ENCODE data around the gene PPARGC1A.

PPARGC1A gene

DNA sequence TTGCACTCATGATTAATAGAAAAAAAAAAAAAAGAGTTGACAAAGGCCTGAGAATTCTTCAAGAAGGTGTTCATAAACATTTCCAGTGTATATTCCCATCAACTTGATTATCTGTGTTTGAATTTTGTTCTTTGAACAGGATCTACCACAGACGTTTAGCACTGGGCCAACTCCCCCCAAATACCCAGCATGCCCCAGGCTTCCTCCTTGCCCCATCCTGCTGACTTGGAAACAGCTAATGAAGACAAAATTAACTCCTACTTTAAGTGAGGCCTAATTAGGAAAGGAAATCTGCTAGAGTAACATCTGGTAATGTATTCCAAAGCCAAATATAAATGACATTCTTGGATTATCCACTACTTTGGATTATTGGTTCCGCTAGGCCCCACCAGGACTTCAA is 52.5 kb downstream of the PPARGC1A start:
- no peak overlapping the region for H3K4me3 ChIP-seq (ENCODE audit: low read depth, low read length)
- DNase-seq (ENCODE audit: low read depth, low spot score), result no peak
- ChIA-PET POLR2A (no interaction called here), CTCF (no interaction called here)
- TF ChIP-seq, protein P1, sequence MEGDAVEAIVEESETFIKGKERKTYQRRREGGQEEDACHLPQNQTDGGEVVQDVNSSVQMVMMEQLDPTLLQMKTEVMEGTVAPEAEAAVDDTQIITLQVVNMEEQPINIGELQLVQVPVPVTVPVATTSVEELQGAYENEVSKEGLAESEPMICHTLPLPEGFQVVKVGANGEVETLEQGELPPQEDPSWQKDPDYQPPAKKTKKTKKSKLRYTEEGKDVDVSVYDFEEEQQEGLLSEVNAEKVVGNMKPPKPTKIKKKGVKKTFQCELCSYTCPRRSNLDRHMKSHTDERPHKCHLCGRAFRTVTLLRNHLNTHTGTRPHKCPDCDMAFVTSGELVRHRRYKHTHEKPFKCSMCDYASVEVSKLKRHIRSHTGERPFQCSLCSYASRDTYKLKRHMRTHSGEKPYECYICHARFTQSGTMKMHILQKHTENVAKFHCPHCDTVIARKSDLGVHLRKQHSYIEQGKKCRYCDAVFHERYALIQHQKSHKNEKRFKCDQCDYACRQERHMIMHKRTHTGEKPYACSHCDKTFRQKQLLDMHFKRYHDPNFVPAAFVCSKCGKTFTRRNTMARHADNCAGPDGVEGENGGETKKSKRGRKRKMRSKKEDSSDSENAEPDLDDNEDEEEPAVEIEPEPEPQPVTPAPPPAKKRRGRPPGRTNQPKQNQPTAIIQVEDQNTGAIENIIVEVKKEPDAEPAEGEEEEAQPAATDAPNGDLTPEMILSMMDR (IDR thresholded peaks at IDR 0.05; ENCODE audit: insufficient read depth, low read length, missing control alignments), result no peak

DNA sequence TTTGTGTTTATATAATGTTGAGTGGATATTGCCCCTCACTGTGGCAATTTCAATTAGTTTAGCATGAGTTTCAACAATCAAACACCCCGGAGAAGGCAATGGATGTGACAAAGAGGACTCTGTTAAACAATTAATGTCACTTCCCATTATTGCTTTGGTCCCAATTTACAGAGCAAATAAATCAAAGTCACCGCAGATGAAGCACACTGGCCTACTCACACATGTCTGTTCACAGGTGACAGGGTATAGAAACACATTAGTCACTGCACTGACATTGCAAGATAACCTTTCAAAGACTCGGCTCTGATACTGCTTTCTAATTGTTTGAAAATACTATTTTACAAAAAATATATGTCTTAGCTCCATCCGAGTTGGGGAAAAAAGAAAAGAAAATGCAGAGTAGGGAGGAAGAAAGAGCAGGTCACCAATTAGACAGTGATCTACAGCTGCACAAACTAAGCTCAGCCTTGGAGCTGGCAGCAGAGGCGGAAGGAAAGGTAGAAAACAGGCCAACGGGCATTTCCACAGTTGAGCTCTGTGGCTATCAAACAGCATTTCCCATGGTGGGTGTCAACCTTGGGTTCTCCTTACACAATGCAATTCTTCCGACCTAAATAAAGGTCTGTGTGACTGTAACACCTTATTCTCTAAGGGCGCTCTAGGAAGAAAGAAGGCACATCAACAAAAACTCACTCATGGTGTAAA is 53.9 kb downstream of the PPARGC1A start:
- POLR2A ChIA-PET, result no interaction called here
- DNase-seq (ENCODE audit: low read depth, low spot score), result no peak
- no peak overlapping the region for H3K4me3 ChIP-seq (ENCODE audit: low read depth, low read length)
- CTCF ChIA-PET, result no interaction called here
- TF ChIP-seq, protein P1 (IDR thresholded peaks at IDR 0.05; ENCODE audit: insufficient read depth, low read length, missing control alignments), result no peak

DNA sequence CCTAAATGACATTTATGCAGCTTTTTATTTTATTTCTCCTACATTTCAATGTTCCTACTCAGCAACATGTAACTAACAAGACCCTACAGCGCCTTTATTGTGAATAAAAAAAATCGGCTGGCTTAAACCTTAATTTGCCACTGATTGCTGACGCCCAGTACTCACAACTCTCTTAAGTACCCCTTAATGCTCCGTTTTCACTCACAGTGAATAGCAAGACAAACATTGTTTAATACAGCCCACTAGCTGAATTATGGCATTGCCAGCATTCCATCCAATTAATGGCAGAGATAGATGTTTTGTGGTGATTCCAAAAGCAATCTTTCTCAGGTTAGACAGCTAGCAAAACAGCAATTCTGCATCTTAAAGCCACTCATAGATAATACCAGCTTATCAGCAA is 61.1 kb downstream of the PPARGC1A start:
- no peak for DNase-seq (ENCODE audit: low read depth, low spot score)
- CTCF ChIA-PET, result interaction anchor here (1.2 kb wide), 1 partner anchor 590 kb away, joined by 3 read pairs; no protein-coding TSS in a partner anchor
- TF ChIP-seq, protein P1 (IDR thresholded peaks at IDR 0.05; ENCODE audit: insufficient read depth, low read length, missing control alignments), result no peak
- H3K4me3 ChIP-seq (ENCODE audit: low read depth, low read length), result no peak overlapping the region
- POLR2A ChIA-PET, result no interaction called here

DNA sequence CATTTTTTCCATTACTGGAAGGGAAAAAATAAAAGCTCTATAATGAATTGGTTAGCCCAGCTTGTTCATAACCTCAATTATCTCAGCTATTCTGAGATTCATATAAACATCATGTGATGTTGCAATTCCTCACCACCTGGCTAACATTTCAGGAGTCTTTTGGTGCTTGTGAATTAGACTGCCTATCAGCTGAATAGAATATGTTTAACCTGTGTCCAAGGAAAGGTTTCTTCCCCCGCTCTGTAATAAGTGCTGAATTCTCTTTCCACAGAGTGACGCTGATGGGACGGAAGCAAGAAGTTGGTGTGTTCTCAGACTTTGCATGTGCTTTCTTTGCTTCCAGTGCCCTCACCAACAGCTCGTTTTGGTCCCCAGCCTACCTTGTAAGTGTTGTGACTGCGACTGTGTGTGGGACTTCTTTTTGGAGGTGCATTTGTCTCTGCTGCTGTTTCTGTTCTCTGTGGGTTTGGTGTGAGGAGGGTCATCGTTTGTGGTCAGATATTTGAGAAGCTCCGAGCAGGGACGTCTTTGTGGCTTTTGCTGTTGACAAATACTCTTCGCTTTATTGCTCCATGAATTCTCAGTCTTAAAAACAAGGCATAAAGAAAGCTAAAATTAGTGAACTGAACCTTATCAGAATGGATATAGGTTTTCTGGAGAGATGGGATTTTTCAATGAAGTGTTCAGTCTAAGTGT is 61.7 kb downstream of the PPARGC1A start:
- TF ChIP-seq, protein P1 (IDR thresholded peaks at IDR 0.05; ENCODE audit: insufficient read depth, low read length, missing control alignments), result no peak
- ChIA-PET CTCF (interaction anchor here (1.2 kb wide), 1 partner anchor 590 kb away, joined by 3 read pairs; no protein-coding TSS in a partner anchor), POLR2A (no interaction called here)

DNA sequence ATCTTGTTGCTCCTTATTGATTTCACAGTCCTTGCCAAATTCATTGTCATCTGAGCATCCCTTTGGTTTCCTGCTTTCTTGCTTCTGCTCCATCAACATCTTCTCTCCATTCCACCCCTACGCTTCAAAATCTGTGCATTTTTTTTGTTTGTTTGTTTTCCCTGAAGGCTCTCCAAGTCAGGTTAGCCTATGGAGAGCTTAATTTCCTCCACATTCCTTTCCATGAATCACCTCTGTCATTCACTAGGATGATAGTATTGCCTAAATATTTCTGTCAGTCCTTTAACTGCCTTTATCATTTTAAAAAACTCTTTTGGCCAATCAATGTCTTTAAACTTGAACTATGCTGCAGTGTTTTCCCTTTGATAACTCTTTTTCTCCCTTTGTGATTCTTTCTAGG is 67.7 kb downstream of the PPARGC1A start:
- no peak overlapping the region for H3K4me3 ChIP-seq (ENCODE audit: low read depth, low read length)
- DNase-seq (ENCODE audit: low read depth, low spot score), result no peak
- ChIA-PET POLR2A (no interaction called here), CTCF (no interaction called here)
- TF ChIP-seq, protein P1 (IDR thresholded peaks at IDR 0.05; ENCODE audit: insufficient read depth, low read length, missing control alignments), result no peak

More for the DNA sequence above, 61.7 kb downstream of the PPARGC1A start:
- H3K4me3 ChIP-seq (ENCODE audit: low read depth, low read length), result no peak overlapping the region
- DNase-seq (ENCODE audit: low read depth, low spot score), result no peak

DNA sequence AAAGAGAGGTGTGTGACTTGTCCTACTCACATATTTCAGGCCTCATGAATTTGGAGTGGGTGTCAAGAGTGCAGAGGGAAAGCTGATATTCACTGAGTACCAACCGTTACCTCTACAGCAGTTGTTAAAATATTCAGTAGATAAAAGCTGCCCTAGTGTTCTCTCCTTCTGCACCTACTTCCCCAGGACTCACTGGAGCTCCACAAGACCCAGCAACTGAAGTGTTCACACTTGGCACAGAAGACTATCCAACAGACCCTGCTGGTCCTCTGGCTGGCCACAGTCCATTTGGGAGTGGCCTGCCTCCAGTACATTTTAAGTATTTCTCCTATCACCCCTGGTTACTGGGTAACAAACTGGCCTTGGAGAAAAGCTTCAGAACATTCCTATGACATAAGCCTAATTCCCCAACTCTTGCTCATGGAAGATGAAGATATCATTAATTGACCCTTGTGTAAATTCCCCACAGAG is 70.8 kb downstream of the PPARGC1A start:
- TF ChIP-seq, protein P1 (IDR thresholded peaks at IDR 0.05; ENCODE audit: insufficient read depth, low read length, missing control alignments), result no peak
- ChIA-PET POLR2A (no interaction called here), CTCF (no interaction called here)

More for the DNA sequence above, 70.8 kb downstream of the PPARGC1A start:
- H3K4me3 ChIP-seq (ENCODE audit: low read depth, low read length), result no peak overlapping the region
- DNase-seq (ENCODE audit: low read depth, low spot score), result no peak
